Vagina (tissue), 2 donors: ENCODE data around the gene RBM5.

Experiments used
- CTCF ChIP-seq, 3 experiments: fragments of 450-650 bp in 2 of 3; fragments of 200-600 bp in 1 of 3; sonication (generic) in 1 of 3; IDR thresholded peaks; one replicate each; pipeline ENCODE4 v1.5.1; 2017 to 2019; ENCODE audit warnings: antibody characterized with exemption in 3 of 3, mild to moderate bottlenecking in 2 of 3, moderate library complexity in 2 of 3
- POLR2A ChIP-seq, 2 donors: fragments of 450-650 bp; IDR thresholded peaks; one replicate each; pipeline ENCODE4 v1.6.1; 2017; ENCODE audit warnings: antibody characterized with exemption in 2 of 2, mild to moderate bottlenecking in 2 of 2, moderate library complexity in 2 of 2
- POLR2AphosphoS5 ChIP-seq, 2 donors: sonication (generic); formaldehyde crosslinking; IDR thresholded peaks; one replicate each; pipeline ENCODE4 v1.9.0; 2017; ENCODE audit warnings: antibody characterized with exemption in 2 of 2, mild to moderate bottlenecking in 2 of 2, low read depth in 1 of 2; ENCODE audit not compliant: insufficient read depth in 1 of 2

- TF ChIP-seq CTCF (IDR thresholded peaks at IDR 0.05), result no peak
- TF ChIP-seq POLR2A (IDR thresholded peaks at IDR 0.05), result no peak
- no peak for TF ChIP-seq POLR2AphosphoS5 (IDR thresholded peaks at IDR 0.05; ENCODE audit: insufficient read depth in 1 of 2, low read depth in 1 of 2)
These were observed 6.8 kb downstream of the RBM5 start for GRCh38 chr3:50095352-50095998.
